ENCODE measurements around the gene PDE12. TPM values are rescaled to one million over a fixed set of nuclear protein-coding genes. Genes with fewer than 3 reads are reported as not detected.
"Not testable (repeated sequence)": the region's sequence is repeated elsewhere in the genome, so short reads cannot be mapped to it uniquely, and the experiment has no call there.

Gene PDE12
- polyA plus RNA-seq, 3 donors = 3.0 to 11.2 (median 4.7) TPM

DNA sequence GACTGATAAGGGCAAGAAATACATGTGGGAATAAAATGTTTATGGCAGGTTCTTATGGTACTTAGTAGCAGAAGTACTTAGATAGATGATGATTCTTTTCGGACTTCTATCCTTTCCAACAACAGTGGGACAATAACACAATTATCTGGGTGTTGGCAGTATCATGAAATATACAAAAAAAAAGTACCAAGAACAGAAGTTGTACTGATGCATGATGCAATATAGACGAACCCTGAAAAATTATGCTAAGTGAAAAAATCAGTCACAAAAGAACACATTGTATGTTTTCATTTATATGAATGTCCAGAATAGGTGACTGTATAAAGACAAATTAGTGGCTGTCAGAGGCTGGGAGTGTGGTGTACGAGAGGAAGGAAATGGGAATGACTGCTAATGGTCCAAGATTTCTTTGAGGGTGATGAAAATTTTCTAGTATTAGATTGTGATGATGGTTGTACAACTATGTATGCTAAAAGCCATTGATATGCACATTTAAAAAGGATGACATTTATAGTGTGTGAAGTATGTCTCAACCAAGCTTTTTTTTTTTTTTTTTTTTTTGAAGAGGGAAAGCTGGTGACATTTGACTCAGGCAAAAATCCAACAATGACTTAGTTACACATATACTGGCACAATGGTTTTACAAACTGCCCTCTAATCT, 20.0 kb downstream of the PDE12 start:
- H3K27ac ChIP-seq (ENCODE audit: low read depth, low read length) = no peak overlapping the region
- WGBS, 3 donors = 72 to 76% (median 75%) methylated on average over 3 of the region's 3 CpGs

DNA sequence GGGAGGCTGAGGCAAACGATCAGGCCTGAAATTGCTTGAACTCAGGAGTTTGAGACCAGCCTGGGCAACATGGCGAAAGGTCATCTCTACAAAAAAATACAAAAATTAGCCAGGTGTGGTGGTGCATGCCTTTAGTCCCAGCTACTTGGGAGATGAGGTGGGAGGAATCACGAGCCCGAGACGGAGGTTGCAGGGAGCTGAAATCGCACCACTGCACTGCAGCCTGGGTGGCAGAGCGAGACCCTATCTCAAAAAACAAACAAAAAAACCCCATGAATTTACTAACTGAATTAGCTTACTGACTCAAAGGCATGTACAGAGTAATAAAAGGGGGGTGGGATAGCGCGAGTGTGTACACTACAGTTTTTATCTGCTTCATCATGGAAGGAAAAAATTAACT, 21.7 kb downstream of the PDE12 start:
- no peak overlapping the region for H3K27ac ChIP-seq (ENCODE audit: low read depth, low read length)
- 81 to 95% (median 95%) methylated on average over 9 of the region's 9 CpGs for WGBS, 3 donors

- no peak overlapping the region for H3K27ac ChIP-seq (ENCODE audit: low read depth, low read length)
Observed at GRCh38 chr3:57582474-57583168, 26.5 kb downstream of the PDE12 start.

DNA sequence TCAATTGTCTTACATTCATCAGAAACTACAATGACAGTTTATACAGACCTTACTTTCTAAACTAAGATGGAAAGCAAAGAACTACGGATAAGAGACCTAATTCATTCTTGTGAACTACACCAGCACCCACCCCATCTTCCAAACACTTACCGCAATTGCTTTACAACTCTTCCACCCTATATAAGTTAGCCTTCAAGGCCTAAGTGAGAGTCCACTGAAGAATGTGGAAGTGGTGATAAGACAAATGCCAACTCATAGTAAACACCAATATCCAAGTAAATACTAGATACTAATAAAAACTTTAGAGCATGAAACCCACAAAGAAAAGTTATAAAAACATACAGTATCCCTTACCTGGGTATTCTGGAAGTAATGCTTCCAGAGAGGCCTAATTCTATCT, 27.5 kb downstream of the PDE12 start:
- no peak overlapping the region for H3K27ac ChIP-seq (ENCODE audit: low read depth, low read length)
- WGBS, 3 donors = 71 to 93% (median 79%) methylated on average over 2 of the region's 2 CpGs

More at GRCh38 chr3:57582474-57583168, 26.5 kb downstream of the PDE12 start:
- WGBS, 3 donors = 69 to 97% (median 82%) methylated on average over 6 to 7 of the region's 7 CpGs

DNA sequence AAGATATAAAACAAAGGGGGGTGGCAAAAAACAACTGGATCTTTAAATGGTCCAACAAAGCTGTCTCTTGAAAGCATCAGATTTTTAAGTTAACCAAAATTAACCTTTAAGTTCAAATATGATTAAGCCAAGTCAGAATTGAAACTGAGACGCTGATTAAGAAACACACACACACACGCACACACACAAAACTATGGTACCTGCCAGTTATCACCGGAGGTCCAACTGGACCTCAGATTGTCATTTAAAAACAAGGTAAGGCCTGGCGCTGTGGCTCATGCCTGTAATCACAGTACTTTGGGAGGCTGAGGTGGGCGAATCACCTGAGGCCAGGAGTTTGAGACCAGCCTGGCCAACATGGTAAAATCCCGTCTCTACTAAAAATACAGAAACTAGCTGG, 30.7 kb downstream of the PDE12 start:
- 40 to 83% (median 80%) methylated on average over 6 of the region's 6 CpGs for WGBS, 3 donors
- H3K27ac ChIP-seq (ENCODE audit: low read depth, low read length) = no peak overlapping the region

DNA sequence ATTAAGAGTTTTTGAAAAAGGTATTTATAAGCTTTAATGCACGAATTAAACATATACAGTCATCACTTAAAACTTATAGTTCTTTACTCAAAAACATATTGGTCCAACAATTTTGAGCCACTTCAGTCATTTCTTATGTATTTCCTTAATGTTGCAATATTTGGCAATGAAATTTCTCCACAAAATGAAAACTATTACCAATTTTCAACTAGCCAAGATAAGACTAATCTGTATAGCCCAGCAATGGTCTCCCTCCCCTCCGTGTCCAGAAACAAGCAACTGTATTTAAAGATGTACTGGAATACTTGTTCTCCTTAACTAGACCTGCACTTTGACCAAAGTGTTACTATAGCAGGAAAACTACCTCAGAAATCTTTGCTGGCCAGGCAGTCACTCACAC, 31.8 kb downstream of the PDE12 start:
- 49 to 72% (median 70%) methylated on average over 2 of the region's 2 CpGs for WGBS, 3 donors
- H3K27ac ChIP-seq (ENCODE audit: low read depth, low read length) = no peak overlapping the region

DNA sequence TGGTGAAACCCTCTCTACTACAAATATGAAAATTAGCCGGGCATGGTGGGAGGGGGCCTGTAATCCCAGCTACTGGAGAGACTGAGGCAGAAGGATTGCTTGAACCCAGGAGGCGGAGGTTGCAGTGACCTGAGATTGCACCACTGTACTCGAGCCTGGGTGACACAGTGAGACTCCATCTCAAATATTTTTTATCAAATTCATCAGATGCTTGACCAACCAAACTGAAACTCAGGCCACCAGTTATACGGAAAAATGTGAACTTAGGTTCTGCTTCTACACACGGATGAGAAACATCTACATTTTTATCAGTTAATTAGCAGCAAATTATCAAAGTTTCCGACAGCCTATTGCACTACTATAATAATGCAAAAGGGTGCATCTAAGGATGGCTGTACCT, 36.2 kb downstream of the PDE12 start:
- H3K27ac ChIP-seq (ENCODE audit: low read depth, low read length) = no peak overlapping the region
- WGBS, 3 donors = 40 to 60% (median 60%) methylated on average over 6 of the region's 6 CpGs

GRCh38 chr3:57594144-57594543, 38.1 kb downstream of the PDE12 start:
- H3K27ac ChIP-seq (ENCODE audit: low read depth, low read length) = no peak overlapping the region
- 47 to 71% (median 65%) methylated on average over 4 of the region's 4 CpGs for WGBS, 3 donors

GRCh38 chr3:57594576-57594975, 38.5 kb downstream of the PDE12 start:
- WGBS, 3 donors = 12 to 35% (median 31%) methylated on average over 5 of the region's 5 CpGs
- no peak overlapping the region for H3K27ac ChIP-seq (ENCODE audit: low read depth, low read length)

- WGBS, 3 donors = 0% methylated on average over 30 to 31 of the region's 31 CpGs
- H3K27ac ChIP-seq (ENCODE audit: low read depth, low read length) = peak overlapping the region; percentile 89
Observed at GRCh38 chr3:57596495-57597126, 40.5 kb downstream of the PDE12 start.

DNA sequence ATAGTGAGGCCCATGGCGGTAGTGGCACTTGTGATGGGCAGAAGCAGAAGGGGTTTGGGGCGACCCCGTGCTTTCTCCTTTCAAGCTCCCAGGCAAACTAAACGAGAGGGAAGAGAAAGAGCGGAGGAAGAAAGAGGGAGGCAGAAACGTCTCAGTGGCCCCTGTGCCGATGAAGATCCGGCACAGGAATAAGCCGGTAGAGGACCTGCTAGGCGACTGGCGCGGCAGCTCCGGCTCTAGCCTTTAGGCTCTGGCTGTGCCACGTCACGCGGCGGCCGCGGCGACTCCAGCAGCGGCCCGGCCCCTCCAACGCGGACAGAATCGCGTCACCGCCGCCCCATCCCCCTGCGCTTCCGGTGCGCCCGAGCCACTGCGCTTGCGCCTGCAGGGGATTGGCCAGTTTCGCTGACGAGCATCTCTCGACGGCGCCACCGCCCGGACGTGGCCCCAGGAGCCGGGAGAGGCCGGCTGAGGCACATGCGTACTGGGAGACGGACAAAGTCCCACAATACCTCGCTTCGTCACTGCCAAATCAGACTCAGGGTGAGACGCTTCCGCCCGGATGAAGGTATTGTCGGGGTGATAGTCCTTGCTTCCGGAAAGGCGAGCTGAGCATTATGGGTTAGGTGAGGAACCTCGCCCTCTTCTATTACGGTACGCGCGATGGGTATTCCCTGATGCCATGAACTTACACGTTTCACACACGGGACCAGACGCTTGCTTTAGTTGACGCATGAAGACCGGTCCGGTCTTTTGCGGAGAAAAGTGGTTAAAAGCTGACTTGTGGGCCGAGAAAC, 41.3 kb downstream of the PDE12 start, which contains the start of gene ARF4:
Gene ARF4, minus strand, starts transcription at position 218 of the 797 bp plus-strand sequence. Its CDS starts 204 bp downstream, at position 14.
- H3K27ac ChIP-seq (ENCODE audit: low read depth, low read length) = peak within 1 kb of the TSS; percentile 94
- WGBS, 3 donors = 0% methylated on average over 52 to 67 of the region's 67 CpGs

GRCh38 chr3:57598765-57599360, 42.8 kb downstream of the PDE12 start:
- H3K27ac ChIP-seq (ENCODE audit: low read depth, low read length) = no peak overlapping the region
- 44 to 68% (median 64%) methylated on average over 5 of the region's 5 CpGs for WGBS, 3 donors

GRCh38 chr3:57600195-57600594, 44.1 kb downstream of the PDE12 start:
- H3K27ac ChIP-seq (ENCODE audit: low read depth, low read length) = no peak overlapping the region
- WGBS, 3 donors = 87 to 98% (median 94%) methylated on average over 2 of the region's 2 CpGs

GRCh38 chr3:57604971-57605370, 48.9 kb downstream of the PDE12 start:
- H3K27ac ChIP-seq (ENCODE audit: low read depth, low read length) = no peak overlapping the region
- WGBS, 3 donors = 70 to 98% (median 84%) methylated on average over 2 of the region's 2 CpGs

GRCh38 chr3:57605683-57606082, 49.6 kb downstream of the PDE12 start:
- H3K27ac ChIP-seq (ENCODE audit: low read depth, low read length) = no peak overlapping the region

DNA sequence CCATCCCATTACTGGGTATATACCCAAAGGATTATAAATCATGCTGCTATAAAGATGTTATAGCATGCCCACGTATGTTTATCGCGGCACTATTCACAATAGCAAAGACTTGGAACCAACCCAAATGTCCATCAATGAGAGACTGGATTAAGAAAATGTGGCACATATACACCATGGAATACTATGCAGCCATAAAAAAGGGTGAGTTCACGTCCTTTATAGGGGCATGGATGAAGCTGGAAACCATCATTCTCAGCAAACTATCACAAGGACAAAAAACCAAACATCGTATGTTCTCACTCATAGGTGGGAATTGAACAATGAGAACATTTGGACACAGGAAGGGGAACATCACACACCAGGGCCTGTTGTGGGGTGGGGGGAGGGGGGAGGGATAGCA, 55.8 kb downstream of the PDE12 start:
- 97 to 98% (median 98%) methylated on average over 5 of the region's 5 CpGs for WGBS, 3 donors
- H3K27ac ChIP-seq (ENCODE audit: low read depth, low read length) = not testable (repeated sequence)

DNA sequence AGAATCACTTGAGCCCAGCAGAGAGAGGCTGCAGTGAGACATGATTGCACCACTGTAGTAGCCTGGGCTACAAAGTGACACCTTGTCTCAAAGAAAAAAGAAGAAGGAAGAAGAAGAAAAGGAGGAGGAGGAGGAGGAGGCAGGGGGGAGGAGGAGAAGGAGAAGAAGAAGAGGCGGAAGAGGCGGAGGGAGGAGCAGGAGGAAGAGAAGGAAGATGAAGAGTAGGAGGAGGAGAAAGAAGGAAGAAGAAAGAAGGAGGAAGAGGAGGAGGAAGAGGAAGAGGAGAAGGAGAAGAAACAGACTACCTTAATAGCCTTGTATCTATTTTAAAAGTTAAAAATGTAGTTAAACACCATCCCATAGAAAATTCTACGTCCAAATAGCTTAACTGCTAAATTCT, 60.2 kb downstream of the PDE12 start:
- H3K27ac ChIP-seq (ENCODE audit: low read depth, low read length) = no peak overlapping the region
- 51 to 60% (median 58%) methylated on average over 3 of the region's 3 CpGs for WGBS, 3 donors
